GM21515 (cell line): ENCODE results near the gene OSGEP.
"Not testable (repeated sequence)": the region's sequence is repeated elsewhere in the genome, so short reads cannot be mapped to it uniquely, and the experiment has no call there.

Source experiments
- ATAC-seq: cut with Tn5 transposase; IDR thresholded peaks from one replicate; pipeline ENCODE4 v1.9.1; 2021; ENCODE audit not compliant: unreplicated experiment

OSGEP gene

DNA sequence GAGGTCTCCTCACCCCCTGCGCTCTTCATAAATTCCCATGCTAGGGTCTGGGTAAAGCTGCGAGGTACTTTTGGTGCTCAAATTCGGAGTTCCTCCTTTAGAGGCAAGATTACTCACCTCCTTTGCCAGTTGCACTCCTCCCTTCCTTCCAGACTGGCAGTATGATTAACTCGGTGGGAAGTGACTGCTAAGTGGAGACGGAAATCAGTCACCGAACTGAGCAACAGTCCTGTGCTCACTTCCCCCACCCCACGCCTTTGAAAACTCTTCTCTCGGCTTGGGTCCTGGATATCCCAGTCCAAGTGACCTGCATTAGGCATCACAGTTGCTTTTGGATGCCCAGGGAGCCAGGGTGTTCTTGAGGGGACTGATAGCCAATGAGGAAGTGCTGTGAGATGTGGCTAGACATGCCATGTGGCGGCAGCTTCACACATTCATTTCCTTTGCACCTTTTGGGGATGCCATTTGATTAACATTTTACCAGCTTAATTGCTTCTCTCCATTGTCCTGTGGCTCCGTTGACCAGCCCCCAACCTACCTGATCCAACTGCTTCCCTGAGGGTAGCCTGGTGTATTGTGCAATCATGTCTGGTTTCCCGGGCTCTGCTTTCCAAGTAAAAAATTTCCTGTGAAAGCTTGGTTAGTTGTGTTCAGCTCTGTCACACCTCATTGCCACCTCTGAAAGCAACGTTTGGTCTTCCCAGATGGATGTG lies 15.4 kb upstream of the OSGEP start:
- ATAC-seq, result peak; percentile 19

DNA sequence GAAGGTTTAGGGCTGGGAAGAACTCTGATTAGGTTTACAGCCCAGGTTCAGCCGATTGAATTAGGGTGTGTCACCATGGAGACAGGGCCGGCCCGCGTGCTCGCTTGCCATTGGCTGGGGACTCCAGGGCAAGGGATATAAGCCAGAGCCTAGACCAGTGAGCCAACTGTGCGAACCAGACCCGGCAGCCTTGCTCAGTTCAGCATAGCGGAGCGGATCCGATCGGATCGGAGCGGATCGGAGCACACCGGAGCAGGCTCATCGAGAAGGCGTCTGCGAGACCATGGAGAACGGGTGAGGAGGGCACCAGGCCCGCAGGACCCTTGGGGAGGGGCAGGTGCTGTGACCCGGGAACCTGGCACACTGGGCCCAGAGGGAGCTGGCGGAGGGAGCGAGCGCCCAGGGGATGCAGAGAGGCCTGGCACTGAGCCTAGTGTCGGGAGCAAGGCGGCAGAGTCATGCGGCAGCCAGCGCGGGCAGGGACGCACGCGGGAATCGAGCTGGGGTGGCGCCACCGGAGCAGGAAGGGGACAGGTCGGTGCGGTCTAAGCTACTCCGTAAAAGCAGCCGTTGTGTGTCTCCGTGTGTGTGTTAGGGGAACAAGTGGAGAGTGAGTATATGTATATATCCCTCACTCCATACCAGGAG lies 14.8 kb upstream of the OSGEP start, which contains the start of gene PNP:
Gene PNP (plus strand): TSS at position 165 of the 648 bp plus-strand sequence. CDS start 119 bp downstream, at position 284.
- peak; percentile 94 for ATAC-seq

DNA sequence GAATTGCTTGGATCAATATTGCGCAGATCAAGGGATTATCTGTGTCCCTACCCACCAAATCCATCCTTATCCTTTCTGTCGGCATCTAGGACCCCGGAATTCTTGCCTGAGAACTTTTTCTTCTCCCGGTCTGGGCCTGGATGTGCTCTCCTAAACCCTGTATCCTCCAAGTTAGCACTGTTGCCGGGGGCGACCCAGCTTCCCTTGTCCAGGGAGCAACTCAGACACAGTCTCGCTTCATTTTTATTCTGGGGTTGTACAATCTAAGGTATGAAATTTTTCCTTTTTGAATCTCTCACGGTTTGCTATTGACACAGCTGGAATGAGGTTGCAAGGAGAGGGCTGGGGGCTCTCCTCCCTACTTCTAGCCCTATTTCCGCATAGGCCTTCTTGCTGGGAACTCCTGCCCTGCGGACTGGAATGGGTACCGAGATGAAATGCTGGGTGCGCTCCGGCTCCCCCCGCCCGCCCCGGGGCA lies 14.2 kb upstream of the OSGEP start:
- ATAC-seq, result no peak

DNA sequence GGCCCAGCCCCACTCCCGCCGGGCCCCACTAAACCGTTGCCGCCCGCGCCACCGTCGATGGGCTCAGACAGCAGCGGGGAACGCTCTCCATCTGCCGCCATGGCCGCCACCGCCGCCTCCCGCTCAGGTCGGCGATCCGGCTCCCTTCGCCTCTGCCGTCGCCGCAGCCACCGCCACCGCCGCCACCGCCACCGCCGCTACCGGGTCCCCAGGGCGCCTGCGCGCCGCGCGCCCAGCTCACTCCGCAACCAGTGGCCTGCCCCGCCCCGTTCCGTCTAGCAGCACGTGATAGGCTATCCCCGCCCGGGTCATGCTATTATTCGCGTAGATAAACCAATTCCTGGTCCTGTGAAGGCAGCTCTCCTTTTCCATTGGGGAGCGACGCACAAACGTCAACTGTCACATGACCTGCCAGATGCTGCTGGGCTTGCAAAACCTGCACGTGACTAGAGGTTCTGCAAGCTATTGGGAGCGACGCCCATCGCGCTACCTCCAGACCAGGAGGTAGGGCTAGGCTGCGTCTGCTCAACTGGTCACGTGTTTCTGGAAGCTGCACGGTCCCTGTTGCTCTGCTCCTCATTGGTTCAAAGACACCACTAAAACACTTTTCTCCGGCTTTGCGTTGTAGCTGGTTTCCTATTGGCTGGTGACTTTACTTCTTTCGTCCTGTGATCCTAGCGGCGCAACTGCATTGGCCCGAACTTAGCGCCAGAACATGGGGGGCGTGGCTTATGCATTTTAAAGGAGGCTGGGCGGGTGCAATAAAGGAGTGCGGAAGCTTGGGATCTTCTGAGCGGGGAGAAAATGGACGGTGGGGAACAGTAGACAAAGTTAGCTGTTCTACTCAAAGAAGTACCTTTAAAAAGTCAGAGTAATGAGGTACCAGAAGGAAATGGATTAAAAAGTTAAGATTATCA lies 6.9 kb upstream of the OSGEP start, which contains the start of gene PIP4P1:
Gene PIP4P1 (minus strand): TSS at position 210 of the 917 bp plus-strand sequence. CDS start 109 bp downstream, at position 101.
- peak; percentile 90 for ATAC-seq

DNA sequence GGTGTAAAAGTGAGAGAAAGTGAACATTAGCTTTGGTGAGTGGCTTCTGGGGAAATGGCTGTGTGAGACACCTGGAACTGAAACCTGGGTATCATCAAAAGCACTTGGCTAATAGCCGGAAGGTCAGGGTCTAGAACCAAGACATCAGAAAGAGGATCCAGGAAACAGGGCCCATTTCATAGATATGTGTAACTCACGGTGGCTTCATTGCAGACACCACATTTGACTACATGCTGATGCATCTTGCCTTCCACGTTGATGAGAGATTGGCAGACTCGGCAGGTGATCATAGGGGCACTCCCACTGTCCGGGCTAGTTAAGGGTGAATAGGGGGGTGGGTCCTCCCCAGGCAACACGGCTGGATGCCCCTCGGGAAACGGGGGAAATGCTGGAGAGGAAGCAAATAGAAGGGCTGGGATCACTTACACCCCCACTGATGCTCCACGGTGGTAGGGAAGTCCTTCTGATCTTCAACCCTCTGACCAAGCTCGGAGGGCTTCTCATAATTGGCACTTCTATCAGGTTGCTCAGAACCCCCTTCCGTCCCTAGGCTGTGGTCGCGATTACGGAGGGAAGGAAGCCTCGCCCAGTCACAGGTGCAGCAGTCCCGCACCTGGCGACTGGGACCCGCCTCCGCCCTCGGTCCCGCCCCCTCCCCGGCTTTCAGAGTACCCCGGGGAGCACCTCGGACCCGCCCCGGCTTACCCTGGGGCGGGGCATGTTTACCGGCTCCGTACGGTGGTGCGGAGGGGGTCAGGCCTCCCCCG lies 6.0 kb upstream of the OSGEP start:
- peak; percentile 6 for ATAC-seq

DNA sequence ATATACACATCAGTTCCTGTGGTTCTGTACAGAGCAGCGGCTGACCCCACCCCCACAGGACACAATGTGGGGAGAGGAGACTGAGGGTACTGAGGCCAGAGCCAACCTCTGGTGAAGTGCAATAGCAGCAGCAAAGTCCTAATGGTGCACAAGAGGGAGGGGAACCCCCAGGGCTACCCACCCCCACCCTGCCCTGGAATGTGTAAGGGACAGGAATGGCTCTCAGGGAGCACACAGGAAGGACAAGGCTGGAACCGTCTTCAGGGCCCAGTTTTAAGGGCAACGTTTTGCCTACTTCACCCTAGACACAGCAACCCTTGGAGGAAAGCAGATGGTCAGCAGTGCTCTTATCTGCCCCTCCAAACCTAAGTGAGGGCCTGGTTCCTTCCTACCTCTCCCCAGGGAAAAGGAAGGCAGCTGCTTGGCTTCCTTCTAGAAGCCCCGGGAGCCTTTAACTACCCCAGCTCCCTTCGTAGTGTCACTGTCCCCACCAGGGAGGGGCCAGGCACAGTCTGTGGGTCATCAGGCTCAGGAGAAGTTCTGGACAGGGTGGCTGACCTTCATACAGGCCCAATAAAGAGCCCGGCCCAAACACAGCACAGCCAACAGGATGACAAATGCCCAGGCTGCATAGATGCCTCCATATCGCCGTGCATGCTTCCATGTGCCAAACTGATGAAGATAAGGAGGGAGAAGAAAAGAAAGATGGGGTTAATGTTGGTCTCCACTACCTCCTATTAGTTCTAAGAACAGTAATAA lies 3.6 kb upstream of the OSGEP start:
- no peak for ATAC-seq

DNA sequence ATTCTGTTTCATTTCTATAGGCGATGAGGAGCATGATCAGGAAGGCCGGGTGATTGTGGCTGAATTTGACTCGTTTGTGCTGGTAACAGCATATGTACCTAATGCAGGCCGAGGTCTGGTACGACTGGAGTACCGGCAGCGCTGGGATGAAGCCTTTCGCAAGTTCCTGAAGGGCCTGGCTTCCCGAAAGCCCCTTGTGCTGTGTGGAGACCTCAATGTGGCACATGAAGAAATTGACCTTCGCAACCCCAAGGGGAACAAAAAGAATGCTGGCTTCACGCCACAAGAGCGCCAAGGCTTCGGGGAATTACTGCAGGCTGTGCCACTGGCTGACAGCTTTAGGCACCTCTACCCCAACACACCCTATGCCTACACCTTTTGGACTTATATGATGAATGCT lies 2.4 kb upstream of the OSGEP start:
- ATAC-seq, result no peak

DNA sequence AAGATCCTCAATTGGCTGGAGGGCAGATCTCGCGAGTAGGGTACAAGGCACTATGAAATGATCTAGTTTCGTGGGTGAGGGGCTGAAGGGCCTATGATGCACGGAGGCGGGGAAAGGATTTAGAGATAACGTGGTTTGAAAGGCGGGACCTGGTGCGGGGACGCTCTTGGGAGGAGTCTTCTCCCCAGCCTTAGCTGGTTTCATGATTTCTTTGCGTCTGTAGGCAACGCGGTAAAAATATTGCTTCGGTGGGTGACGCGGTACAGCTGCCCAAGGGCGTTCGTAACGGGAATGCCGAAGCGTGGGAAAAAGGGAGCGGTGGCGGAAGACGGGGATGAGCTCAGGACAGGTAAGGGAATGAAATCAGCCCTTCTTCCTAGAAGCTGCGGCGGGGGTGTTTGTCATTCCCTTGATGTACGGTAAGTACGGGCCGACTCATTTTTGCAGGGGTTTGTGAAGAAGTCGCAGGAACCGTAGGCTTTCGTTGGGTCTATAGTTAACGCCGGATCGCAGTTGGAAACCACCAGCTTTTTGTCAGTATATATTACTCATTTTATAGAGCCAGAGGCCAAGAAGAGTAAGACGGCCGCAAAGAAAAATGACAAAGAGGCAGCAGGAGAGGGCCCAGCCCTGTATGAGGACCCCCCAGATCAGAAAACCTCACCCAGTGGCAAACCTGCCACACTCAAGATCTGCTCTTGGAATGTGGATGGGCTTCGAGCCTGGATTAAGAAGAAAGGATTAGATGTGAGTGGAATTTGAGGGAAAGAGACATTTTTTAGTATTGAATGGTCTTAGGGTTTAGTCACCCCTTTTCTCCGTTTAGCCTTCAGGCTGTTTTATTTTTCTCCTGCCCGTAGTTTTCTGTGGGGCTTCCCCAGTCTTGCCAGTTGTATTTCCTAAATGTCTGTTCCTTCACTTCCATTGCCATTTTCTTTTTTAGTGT lies 1.0 kb upstream of the OSGEP start:
- peak; percentile 46 for ATAC-seq

DNA sequence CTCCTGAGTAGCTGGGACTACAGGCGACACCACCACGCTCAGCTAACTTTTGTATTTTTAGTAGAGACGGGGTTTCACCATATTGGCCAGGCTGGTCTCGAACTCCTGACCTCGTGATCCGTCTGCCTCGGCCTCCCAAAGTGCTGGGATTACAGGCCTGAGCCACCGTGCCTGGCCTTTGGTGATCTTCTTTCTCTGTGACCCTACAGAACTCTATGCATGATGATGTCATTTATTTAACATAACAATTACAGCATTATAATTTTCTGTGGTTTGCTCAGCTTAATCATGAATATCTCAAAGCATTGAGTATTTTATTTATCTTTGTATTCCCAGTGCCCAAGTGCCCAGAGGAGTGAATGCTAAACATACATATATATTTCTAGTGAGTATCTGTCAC lies 1.8 kb downstream of the OSGEP start:
- not testable (repeated sequence) for ATAC-seq

DNA sequence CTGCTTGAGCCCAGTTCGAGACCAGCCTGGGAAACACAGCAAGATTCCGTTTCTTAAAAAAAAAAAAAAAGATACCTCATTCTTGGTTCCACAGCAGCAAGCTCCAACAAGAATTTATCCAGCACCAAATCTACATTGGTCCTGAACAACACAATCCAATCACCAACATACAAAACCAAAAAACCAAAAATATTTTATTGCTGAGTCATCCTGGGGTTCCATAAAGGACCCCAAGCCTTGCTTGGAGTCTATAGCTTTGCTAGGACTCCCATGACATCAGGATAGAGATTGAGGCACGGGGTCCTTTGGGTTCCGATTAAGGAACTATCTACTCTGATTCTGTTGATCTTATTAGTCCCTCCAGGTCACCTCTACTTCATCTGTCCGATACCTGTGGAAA lies 7.7 kb downstream of the OSGEP start:
- ATAC-seq, result no peak

DNA sequence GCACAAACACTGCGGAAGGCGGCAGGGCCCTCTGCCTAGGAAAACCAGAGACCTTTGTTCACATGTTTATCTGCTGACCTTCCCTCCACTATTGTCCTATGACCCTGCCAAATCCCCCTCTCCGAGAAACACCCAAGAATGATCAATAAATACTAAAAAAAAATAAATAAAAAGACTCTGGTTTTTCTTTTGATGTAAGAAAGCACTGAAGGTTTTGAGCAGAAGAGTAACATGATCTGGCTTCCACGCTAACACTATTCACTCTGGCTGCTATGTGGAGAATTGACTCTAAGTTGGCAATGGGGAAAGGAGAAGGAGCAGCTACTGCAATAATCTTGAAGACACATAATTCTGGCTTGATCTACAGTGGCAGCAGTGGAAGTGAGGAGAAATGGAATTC lies 11.0 kb downstream of the OSGEP start:
- ATAC-seq, result not testable (repeated sequence)

DNA sequence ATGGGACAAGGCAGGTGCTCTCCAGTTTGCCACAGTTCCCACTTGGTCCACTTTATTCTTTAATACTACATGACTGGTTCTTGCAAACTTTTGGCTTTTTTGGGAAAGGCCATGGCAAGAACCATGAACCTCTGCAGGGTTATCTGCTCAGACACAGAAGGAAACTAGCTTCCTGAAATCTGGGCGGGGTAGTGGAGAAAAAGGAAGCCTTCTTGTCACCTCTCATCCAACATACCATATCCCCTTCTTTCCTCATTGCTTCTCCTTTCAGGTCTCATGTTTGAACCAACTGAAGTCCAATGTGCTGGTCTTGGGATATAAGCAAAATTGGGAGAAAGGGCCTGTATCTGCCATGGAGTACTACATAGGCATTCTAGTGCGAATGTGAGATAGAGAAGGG lies 13.2 kb downstream of the OSGEP start:
- no peak for ATAC-seq

DNA sequence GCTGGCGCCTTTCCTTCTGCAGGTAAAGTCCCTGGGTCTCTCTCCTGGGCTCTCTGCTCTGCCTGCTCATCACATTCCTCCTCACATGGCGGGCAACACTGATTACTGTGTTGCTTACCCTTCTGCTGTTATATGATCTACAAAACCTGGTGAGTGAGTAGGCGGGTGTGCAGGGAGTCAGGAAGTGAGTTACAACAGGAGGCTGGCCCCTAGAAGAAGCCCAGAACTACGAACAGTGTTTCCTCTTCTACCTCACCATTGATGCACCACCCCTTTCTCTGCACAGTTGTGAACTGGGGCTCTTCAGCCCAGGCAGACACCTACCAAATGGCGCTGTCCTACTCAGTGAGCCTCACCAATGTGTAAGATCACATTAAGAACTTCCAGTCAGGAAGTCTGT lies 13.7 kb downstream of the OSGEP start:
- no peak for ATAC-seq

DNA sequence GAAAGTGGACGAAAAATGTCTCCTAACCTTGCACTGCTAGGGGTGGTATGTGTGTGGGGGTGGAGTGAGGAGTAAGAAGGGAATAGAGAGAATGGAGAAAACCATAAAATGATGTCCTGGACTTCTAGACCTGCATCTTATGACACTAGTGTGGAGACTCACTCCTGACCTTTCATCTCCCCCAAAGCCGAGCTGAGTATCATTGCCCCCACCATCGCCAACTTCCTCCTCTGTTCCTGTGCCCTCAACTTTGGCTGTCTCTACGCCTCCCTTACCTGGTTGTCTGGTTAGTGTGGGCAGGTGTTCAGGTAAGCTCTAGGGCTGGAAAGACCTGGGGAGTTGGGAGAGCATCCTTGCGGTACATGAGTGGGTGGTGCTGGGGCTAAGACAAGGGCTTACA lies 14.1 kb downstream of the OSGEP start:
- ATAC-seq, result no peak

DNA sequence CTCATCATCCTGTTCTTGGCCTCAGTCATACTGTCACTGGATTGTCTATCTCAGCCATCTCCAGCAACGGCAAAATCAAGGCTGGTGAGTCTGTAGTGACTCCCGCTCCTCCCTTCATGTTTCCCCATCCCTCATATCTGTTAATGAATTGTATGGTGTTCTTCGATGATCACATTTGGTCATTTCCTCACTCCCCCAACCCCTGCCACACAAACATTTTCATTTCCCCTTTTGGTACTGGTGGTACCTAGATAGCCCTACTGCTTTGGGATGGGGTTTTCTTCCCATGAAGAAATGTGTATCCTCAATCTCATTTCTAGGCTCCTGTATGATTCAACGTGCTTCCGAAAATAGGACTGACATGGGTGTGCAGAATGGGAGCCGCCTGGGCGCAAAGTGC lies 15.9 kb downstream of the OSGEP start:
- ATAC-seq, result no peak

DNA sequence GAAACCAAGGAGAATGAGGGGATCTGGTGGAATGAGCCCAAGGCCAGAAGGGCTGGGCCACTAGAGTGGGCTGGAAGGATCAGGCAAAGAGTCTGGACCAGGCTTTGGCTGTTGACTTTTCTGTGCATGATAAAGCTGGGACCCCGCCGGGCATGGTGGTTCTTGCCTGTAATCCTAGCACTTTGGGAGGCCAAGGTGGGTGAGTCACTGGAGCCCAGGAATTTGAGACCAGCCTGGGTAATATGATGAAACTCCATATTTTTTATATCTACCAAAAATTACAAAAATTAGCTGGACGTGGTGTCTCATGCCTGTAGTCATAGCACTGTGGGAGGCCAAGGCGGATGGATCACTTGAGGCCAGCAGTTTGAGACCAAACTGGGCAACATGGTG lies 18.3 kb downstream of the OSGEP start:
- ATAC-seq, result no peak

DNA sequence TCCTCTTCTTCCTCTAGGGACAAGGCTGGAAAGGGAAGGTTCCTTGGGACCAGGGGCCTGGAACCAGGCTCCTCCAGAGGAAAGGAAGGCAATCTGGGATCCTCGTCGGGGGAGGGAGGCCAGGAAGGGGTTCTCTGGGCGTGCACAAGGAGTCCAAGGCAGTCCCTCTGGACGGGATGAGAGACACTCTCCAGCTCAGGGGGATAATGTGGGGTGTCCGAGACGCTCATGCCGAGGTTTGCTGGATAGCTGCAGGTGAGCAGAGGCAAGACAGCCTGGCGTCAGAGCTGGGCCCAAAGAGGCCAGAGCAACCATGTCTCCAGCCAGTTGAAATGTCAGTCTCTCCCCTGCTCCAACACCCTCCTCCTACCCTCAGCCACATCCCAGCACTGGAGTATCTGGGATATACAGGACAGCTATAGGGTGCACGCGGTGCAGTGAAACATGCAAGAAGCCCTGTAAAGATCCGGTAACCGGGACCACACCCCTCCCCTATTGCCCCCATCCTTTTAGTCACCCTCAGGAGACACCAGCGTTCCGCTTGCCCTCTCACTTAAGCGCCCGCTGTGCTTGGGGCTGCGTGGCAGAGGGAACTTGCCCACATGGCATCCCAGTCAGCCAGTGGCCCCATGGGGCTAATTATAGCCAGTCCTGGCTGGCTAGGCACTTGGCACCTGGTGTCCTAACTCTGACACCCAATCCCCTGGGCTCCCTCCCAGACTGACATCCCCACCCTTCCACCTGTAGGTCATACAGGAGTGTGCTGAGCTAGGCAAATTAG lies 18.8 kb downstream of the OSGEP start, which contains the start of gene KLHL33:
Gene KLHL33 (minus strand): TSS at position 585 of the 781 bp plus-strand sequence. CDS start 355 bp downstream, at position 230.
- ATAC-seq, result no peak
